DMS153 treated with DMSO at 0.1 percent for 48 hours (cell line): Measurements from ENCODE around the gene CENPP.

ENCODE experiments used
- DNase-seq: peaks from one replicate; lab custom pipeline; 2025; ENCODE audit not compliant: unreplicated experiment; lab: John Stamatoyannopoulos, UW

CENPP gene

GRCh38 chr9:92422611-92423338 is 97.0 kb downstream of the CENPP start:
- no peak for DNase-seq

- DNase-seq, result no peak
Measured at GRCh38 chr9:92423612-92424011, 97.9 kb downstream of the CENPP start.

GRCh38 chr9:92424340-92424739 is 98.6 kb downstream of the CENPP start, which contains the start of gene OMD:
Gene OMD, minus strand, starts transcription at chr9:92424471. Its CDS starts 6,913 bp downstream, at chr9:92417558.
- DNase-seq, result no peak

GRCh38 chr9:92425474-92425873 is 99.7 kb downstream of the CENPP start:
- DNase-seq, result no peak

GRCh38 chr9:92426501-92427145 is 100.9 kb downstream of the CENPP start:
- peak; percentile 31 for DNase-seq

- no peak for DNase-seq
Measured at GRCh38 chr9:92429836-92430235, 104.1 kb downstream of the CENPP start.

GRCh38 chr9:92432350-92432749 is 106.6 kb downstream of the CENPP start:
- no peak for DNase-seq

GRCh38 chr9:92432972-92433548 is 107.3 kb downstream of the CENPP start:
- no peak for DNase-seq

- DNase-seq, result no peak
Measured at GRCh38 chr9:92435263-92435662, 109.5 kb downstream of the CENPP start.

GRCh38 chr9:92438900-92439526 is 113.3 kb downstream of the CENPP start:
- DNase-seq, result no peak

- no peak for DNase-seq
Measured at GRCh38 chr9:92439921-92440750, 114.4 kb downstream of the CENPP start.

GRCh38 chr9:92440751-92441046 is 114.9 kb downstream of the CENPP start:
- no peak for DNase-seq

- no peak for DNase-seq
Measured at GRCh38 chr9:92444841-92445240, 119.1 kb downstream of the CENPP start.

- DNase-seq, result no peak
Measured at GRCh38 chr9:92446536-92446935, 120.8 kb downstream of the CENPP start.

GRCh38 chr9:92455217-92455616 is 129.5 kb downstream of the CENPP start:
- no peak for DNase-seq

GRCh38 chr9:92457576-92457975 is 131.8 kb downstream of the CENPP start:
- no peak for DNase-seq

GRCh38 chr9:92463387-92463786 is 137.6 kb downstream of the CENPP start:
- no peak for DNase-seq

- DNase-seq, result no peak
Measured at GRCh38 chr9:92463984-92464383, 138.2 kb downstream of the CENPP start.

- DNase-seq, result no peak
Measured at GRCh38 chr9:92467041-92467440, 141.3 kb downstream of the CENPP start.

- DNase-seq, result no peak
Measured at GRCh38 chr9:92467511-92467910, 141.8 kb downstream of the CENPP start.

GRCh38 chr9:92468206-92468605 is 142.5 kb downstream of the CENPP start:
- DNase-seq, result no peak
